HFF-Myc (cell line): ENCODE measurements around the gene GTPBP3.
A peak's percentile ranks its signal among the peaks of the same experiment; 100 is the strongest.

Experiments used
- DNase-seq: peaks from one replicate; pipeline ENCODE4 v3.0.0-alpha.2; 2011; ENCODE audit warnings: low read depth; ENCODE audit errors: extremely low read depth
- H3K4me3 ChIP-seq: replicated peaks from 2 replicates; pipeline ENCODE4 v1.5.1; 2011; ENCODE audit warnings: low read depth, mild to moderate bottlenecking, control low read depth, low read length
- CTCF ChIP-seq: IDR thresholded peaks from 2 replicates; pipeline ENCODE4 v1.5.1; 2012; ENCODE audit warnings: mild to moderate bottlenecking, low read depth, low read length, control low read depth; ENCODE audit errors: missing control alignments

The GTPBP3 gene

GRCh38 chr19:17329366-17330261 is 7.7 kb upstream of the GTPBP3 start:
- DNase-seq, result no peak
- TF ChIP-seq CTCF, result no peak
- no peak overlapping the region for H3K4me3 ChIP-seq

- DNase-seq, result no peak
Measured at GRCh38 chr19:17330262-17331044, 6.9 kb upstream of the GTPBP3 start.

GRCh38 chr19:17331045-17331558 is 6.3 kb upstream of the GTPBP3 start:
- TF ChIP-seq CTCF, result no peak
- H3K4me3 ChIP-seq, result no peak overlapping the region
- no peak for DNase-seq

More at GRCh38 chr19:17330262-17331044, 6.9 kb upstream of the GTPBP3 start:
- TF ChIP-seq CTCF, result no peak
- H3K4me3 ChIP-seq, result no peak overlapping the region

- TF ChIP-seq CTCF, result no peak
- DNase-seq, result no peak
- no peak overlapping the region for H3K4me3 ChIP-seq
Measured at GRCh38 chr19:17332360-17332676, 5.0 kb upstream of the GTPBP3 start.

GRCh38 chr19:17332677-17333581 is 4.4 kb upstream of the GTPBP3 start:
- no peak overlapping the region for H3K4me3 ChIP-seq
- peak; percentile 20 for DNase-seq
- no peak for TF ChIP-seq CTCF
